ENCODE data around the gene GALNT2. TPM values are rescaled to one million over a fixed set of nuclear protein-coding genes. Genes with fewer than 3 reads are reported as not detected.

GALNT2 gene
- total RNA-seq, 1 donor from 2014 or later, result 58.0 TPM

GRCh38 chr1:230288641-230289349, 221.8 kb downstream of the GALNT2 start:
- DNase-seq (ENCODE audit: low read depth, low spot score), result no peak
- no peak overlapping the region for H3K27ac Mint-ChIP-seq (ENCODE audit: unreplicated experiment)

DNA sequence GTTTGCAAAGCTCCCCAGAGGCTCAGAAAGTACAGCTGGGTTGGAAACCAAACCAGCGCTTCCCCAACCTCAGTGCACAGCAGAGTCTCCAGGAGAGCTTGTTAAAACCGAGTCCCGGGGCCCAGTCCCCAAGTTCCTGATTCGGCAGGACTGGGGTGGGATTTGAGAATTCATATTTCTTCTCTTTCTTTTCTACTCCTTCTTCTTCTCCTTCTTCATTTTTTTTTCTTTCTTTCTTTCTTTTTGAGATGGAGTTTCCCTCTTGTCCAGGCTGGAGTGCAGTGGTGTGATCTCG, 222.3 kb downstream of the GALNT2 start:
- H3K27ac Mint-ChIP-seq (ENCODE audit: unreplicated experiment), result peak overlapping the region; percentile 81
- no peaks in the 10 kb centered on the region for H3K9me3 Mint-ChIP-seq
- DNase-seq (ENCODE audit: low read depth, low spot score), result no peak
- no peak overlapping the region for H3K4me3 Mint-ChIP-seq
- TF ChIP-seq CTCF (conservative IDR thresholded peaks at IDR 0.05), result no peak
- H3K36me3 Mint-ChIP-seq (ENCODE audit: low read depth), result no peaks in the 10 kb centered on the region
- H3K27me3 Mint-ChIP-seq (ENCODE audit: low read depth), result peaks cover 16% of the 10 kb centered on the region
- no peaks in the 10 kb centered on the region for H3K4me1 Mint-ChIP-seq

More at GRCh38 chr1:230288641-230289349, 221.8 kb downstream of the GALNT2 start:
- Mint-ChIP-seq H3K9me3 (no peaks in the 10 kb centered on the region), H3K27me3 (ENCODE audit: low read depth) (peaks cover 16% of the 10 kb centered on the region), H3K4me1 (no peaks in the 10 kb centered on the region), H3K36me3 (ENCODE audit: low read depth) (no peaks in the 10 kb centered on the region), H3K4me3 (no peak overlapping the region)
- no peak for TF ChIP-seq CTCF (conservative IDR thresholded peaks at IDR 0.05)

- Mint-ChIP-seq H3K27me3 (ENCODE audit: low read depth) (peaks cover 16% of the 10 kb centered on the region), H3K36me3 (ENCODE audit: low read depth) (no peaks in the 10 kb centered on the region), H3K4me1 (no peaks in the 10 kb centered on the region), H3K27ac (ENCODE audit: unreplicated experiment) (no peak overlapping the region), H3K4me3 (no peak overlapping the region), H3K9me3 (no peaks in the 10 kb centered on the region)
- no peak for TF ChIP-seq CTCF (conservative IDR thresholded peaks at IDR 0.05)
- no peak for DNase-seq (ENCODE audit: low read depth, low spot score)
Measured at GRCh38 chr1:230291731-230292620, 224.9 kb downstream of the GALNT2 start.

GRCh38 chr1:230292689-230293389, 225.8 kb downstream of the GALNT2 start:
- no peak for TF ChIP-seq CTCF (conservative IDR thresholded peaks at IDR 0.05)
- Mint-ChIP-seq H3K36me3 (ENCODE audit: low read depth) (no peaks in the 10 kb centered on the region), H3K27ac (ENCODE audit: unreplicated experiment) (no peak overlapping the region), H3K9me3 (no peaks in the 10 kb centered on the region), H3K4me3 (no peak overlapping the region), H3K27me3 (ENCODE audit: low read depth) (peaks cover 16% of the 10 kb centered on the region), H3K4me1 (no peaks in the 10 kb centered on the region)
- no peak for DNase-seq (ENCODE audit: low read depth, low spot score)

DNA sequence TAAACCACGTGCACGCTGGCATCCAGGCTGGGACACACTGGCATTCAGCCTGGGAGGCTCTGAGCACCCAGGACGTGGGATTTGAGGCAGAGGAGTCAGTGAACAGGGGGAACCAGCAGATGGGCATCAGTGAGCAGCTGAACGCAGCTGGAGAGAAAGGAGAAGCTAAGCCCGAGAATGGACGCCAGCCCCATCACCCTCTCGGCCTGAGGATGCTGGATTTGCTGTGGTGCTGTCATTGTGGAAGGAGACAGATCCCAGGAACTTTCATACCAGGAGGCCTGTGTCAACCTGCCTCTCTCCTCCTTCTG, 226.3 kb downstream of the GALNT2 start:
- no peak for DNase-seq (ENCODE audit: low read depth, low spot score)
- Mint-ChIP-seq H3K4me1 (no peaks in the 10 kb centered on the region), H3K9me3 (no peaks in the 10 kb centered on the region), H3K4me3 (no peak overlapping the region), H3K27me3 (ENCODE audit: low read depth) (peaks cover 16% of the 10 kb centered on the region), H3K36me3 (ENCODE audit: low read depth) (no peaks in the 10 kb centered on the region), H3K27ac (ENCODE audit: unreplicated experiment) (no peak overlapping the region)
- no peak for TF ChIP-seq CTCF (conservative IDR thresholded peaks at IDR 0.05)

Measured in neural crest cell (in vitro differentiated cells).